Breast epithelium (tissue), 4 donors: ENCODE data around the gene VPS35. TPM values are rescaled to one million over a fixed set of nuclear protein-coding genes. Genes with fewer than 3 reads are reported as not detected.

Source experiments
- DNase-seq, 2 donors: peaks; one replicate each; pipeline ENCODE4 v3.0.0-alpha.2; 2019; ENCODE audit warnings: low spot score in 2 of 2
- H3K27ac ChIP-seq, 2 donors: fragments of 200-600 bp; sonication (generic) in 1 of 2; one replicate each; pipeline ENCODE4 v1.5.1; 2016 to 2019; ENCODE audit warnings: mild to moderate bottlenecking in 1 of 2
- H3K27me3 ChIP-seq, 2 donors: fragments of 200-600 bp; sonication (generic) in 1 of 2; one replicate each; pipeline versions ENCODE4 v1.5.1 to v1.6.0; 2017 to 2019; ENCODE audit warnings: control low read depth in 1 of 2, mild to moderate bottlenecking in 1 of 2
- H3K36me3 ChIP-seq: fragments of 200-600 bp; one replicate; pipeline ENCODE4 v1.5.1; 2019
- H3K4me1 ChIP-seq, 2 donors: fragments of 200-600 bp; sonication (generic); one replicate each; pipeline ENCODE4 v1.5.1; 2016 to 2019; ENCODE audit warnings: control low read depth in 1 of 2
- H3K4me3 ChIP-seq, 3 donors: fragments of 200-600 bp; sonication (generic); 1 replicate in 2 of 3; 2 replicates in 1 of 3; pipeline ENCODE4 v1.5.1; 2016 to 2019; ENCODE audit warnings: mild to moderate bottlenecking in 3 of 3, moderate library complexity in 2 of 3
- H3K9me3 ChIP-seq, 2 donors: fragments of 200-600 bp; sonication (generic) in 1 of 2; one replicate each; pipeline ENCODE4 v1.5.1; 2016 to 2019; ENCODE audit warnings: control low read depth in 1 of 2
- POLR2A ChIP-seq: fragments of 450-650 bp; IDR thresholded peaks from one replicate; pipeline ENCODE4 v1.6.1; 2016; ENCODE audit warnings: antibody characterized with exemption, mild to moderate bottlenecking, moderate library complexity
- POLR2AphosphoS5 ChIP-seq, 3 donors: sonication (generic); formaldehyde crosslinking; IDR thresholded peaks; one replicate each; pipeline ENCODE4 v1.6.1; 2017; ENCODE audit warnings: antibody characterized with exemption in 3 of 3
- intact Hi-C: fragments of 100-400 bp; cut with DNase I; formaldehyde crosslinking; loops from one replicate; pipeline ENCODE4 v1.15.1; 2023; ENCODE audit warnings: low total_unique reads
- total RNA-seq, 3 donors: library from RNA; depleted of rRNA; stranded (reverse); fragments of >200 nt; gene quantifications; one replicate each; pipeline ENCODE4 v1.1.0, GENCODE V29; 2016
- TF ChIP-seq, protein P1 (sequence below), 3 donors: fragments of 450-650 bp; IDR thresholded peaks; one replicate each; pipeline ENCODE4 v1.5.1; 2016 to 2017; ENCODE audit warnings: antibody characterized with exemption in 3 of 3, mild to moderate bottlenecking in 3 of 3, moderate library complexity in 3 of 3

The VPS35 gene
- total RNA-seq, 3 donors from 2014 or later: 56.0 to 117 (median 66.9) TPM

DNA sequence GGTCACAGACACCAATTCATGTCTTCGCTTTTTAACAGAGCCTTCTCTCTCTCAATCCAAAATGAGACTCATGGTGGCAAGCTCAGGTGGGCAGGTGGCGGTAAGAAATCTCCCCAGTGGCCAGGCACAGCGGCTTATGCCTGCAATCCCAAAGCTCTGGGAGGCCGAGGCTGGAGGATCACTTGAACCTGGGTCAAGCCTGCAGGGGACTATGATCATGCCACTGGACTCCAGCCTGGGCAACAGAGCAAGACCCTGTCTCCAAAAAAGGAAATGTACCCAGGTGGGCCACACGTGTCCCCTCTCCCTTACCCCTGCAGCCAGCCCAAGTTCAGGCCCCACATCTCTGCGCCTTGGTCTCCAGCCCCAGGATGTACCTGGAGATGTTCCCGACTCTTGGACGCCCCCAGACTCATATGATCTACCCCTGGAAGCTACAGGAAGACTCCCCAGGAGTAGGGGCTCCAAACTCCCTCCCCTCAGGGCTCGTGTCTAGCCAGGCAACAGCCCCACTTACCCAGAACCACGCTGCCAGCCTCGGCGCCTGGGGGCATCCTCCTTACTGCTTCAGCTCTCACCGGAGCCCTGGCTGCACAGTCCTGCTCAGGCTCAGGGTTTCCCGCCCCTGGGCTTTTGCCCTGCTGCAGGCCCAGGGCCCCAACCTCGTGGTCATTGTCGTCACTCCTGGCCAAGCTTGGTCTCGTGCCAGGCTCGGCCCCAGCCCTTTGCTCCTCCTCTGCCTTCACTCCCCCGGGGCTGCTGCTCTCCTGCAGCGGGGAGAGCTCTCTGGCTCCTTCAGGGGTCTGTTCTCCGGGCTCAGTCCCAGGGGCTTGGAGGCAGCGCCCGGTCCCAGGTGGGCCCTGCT is 42.9 kb upstream of the VPS35 start:
- no peak overlapping the region for H3K27ac ChIP-seq

DNA sequence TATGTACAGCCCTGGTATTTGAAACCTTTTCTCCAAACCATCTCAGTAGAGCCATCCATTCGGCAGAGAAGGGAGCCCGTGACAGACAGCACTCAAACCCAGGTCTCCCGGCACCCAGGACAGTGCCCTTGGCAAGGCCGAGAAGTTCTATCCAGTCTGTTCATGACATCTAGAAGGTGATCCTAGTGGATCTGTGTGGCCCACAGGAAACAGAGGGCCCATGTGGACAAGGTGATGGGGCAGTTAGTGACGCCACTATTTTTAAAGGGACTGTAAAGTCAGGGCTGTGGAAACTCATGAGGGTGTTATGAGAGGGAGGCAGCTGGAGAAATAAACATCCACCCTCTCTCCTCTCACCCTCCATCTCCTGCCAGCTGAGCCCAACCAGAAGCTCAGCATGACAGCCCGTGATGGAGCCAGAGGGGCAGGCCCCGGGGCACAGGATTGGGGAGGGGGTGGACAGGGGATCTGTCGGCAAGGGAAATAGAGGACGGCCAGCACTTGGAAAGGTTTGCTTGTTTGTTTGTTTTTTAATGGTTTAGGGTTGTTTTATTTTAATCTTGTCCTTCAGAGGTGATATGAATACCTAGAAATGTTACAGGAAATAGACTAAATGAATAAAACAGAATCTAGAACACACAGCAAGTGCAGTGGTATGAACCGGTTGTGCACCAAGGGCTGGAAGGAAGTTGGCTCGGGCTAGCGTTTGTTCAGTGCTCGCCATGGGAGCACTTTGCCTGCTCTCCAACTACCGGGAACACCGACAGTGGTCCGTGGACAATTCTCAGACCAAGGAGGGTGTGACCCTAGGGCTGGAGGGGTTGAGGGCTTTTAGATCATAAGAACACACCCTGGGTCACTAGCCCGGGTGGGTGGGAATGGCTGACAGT is 42.1 kb upstream of the VPS35 start:
- intact Hi-C loops: no loop called here
- no peak overlapping the region for H3K4me3 ChIP-seq
- DNase-seq: no peak
- no peaks in the 10 kb centered on the region for H3K36me3 ChIP-seq
- no peaks in the 10 kb centered on the region for H3K27me3 ChIP-seq
- no peak for TF ChIP-seq POLR2AphosphoS5 (IDR thresholded peaks at IDR 0.05)
- TF ChIP-seq POLR2A: no peak
- TF ChIP-seq, protein P1, sequence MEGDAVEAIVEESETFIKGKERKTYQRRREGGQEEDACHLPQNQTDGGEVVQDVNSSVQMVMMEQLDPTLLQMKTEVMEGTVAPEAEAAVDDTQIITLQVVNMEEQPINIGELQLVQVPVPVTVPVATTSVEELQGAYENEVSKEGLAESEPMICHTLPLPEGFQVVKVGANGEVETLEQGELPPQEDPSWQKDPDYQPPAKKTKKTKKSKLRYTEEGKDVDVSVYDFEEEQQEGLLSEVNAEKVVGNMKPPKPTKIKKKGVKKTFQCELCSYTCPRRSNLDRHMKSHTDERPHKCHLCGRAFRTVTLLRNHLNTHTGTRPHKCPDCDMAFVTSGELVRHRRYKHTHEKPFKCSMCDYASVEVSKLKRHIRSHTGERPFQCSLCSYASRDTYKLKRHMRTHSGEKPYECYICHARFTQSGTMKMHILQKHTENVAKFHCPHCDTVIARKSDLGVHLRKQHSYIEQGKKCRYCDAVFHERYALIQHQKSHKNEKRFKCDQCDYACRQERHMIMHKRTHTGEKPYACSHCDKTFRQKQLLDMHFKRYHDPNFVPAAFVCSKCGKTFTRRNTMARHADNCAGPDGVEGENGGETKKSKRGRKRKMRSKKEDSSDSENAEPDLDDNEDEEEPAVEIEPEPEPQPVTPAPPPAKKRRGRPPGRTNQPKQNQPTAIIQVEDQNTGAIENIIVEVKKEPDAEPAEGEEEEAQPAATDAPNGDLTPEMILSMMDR (IDR thresholded peaks at IDR 0.05): no peak
- H3K27ac ChIP-seq: no peak overlapping the region
- H3K4me1 ChIP-seq: no peaks in the 10 kb centered on the region
- H3K9me3 ChIP-seq: no peaks in the 10 kb centered on the region

More for the DNA sequence above, 42.9 kb upstream of the VPS35 start:
- H3K36me3 ChIP-seq: no peaks in the 10 kb centered on the region
- no peaks in the 10 kb centered on the region for H3K27me3 ChIP-seq
- H3K4me3 ChIP-seq: no peak overlapping the region
- TF ChIP-seq POLR2AphosphoS5 (IDR thresholded peaks at IDR 0.05) (no peak), POLR2A (no peak)
- TF ChIP-seq, protein P1 (IDR thresholded peaks at IDR 0.05): no peak
- H3K9me3 ChIP-seq: no peaks in the 10 kb centered on the region
- no peak for DNase-seq
- intact Hi-C loops: no loop called here
- no peaks in the 10 kb centered on the region for H3K4me1 ChIP-seq

DNA sequence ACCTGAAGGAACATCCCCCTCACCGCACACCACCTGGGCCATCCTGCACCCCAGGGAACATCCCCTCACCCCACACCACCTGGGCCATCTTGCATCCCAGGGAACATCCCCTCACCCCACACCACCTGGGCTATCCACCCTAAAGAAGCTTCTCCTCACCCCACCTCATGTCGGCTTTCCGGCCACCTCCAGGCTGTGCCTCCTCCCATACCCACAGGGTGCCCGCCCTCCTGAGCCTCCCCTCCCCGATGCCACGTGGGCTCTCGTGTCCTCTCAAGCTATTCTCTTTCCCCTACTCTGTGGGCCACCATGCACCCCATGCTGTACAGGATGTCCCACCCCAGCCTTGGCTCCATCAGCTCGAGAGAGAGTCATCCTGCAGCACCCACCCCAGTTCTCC is 41.1 kb upstream of the VPS35 start:
- no peaks in the 10 kb centered on the region for H3K27me3 ChIP-seq
- intact Hi-C loops: no loop called here
- no peak for TF ChIP-seq POLR2AphosphoS5 (IDR thresholded peaks at IDR 0.05)
- no peak for TF ChIP-seq POLR2A
- TF ChIP-seq, protein P1 (IDR thresholded peaks at IDR 0.05): no peak
- no peak for DNase-seq
- no peaks in the 10 kb centered on the region for H3K36me3 ChIP-seq
- no peaks in the 10 kb centered on the region for H3K4me1 ChIP-seq
- H3K4me3 ChIP-seq: no peak overlapping the region
- H3K27ac ChIP-seq: no peak overlapping the region
- H3K9me3 ChIP-seq: no peaks in the 10 kb centered on the region

DNA sequence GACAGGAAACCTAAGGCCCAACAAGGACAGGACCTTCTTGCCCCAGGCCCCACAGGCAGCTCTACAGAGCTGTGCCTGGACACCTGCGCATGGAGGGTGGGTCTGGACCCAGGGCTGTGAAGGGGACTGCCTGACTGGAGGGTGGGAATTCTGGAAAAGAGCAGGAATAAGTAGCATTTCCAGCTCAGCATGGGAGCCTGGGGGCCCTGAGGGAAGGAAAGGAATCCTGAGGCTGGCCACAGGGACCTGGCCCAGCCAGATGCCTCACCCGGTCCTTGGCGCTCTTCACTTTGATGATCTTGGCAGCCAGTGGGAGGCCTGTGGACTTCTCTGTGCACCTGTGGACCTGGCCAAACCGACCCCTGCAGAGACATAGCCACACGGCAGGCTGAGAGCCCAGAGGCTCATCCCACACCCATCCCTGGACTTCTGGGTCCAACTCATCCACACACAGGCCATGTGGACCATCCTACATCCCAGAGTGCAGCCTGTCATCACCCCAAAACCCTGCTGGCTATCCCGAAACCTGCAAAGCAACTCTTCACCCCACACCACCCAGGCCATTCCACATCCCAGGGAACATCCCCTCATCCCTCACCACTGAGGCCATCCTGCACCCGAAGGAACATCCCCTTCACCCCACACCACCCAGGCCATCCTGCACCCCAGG is 40.5 kb upstream of the VPS35 start:
- Histone ChIP-seq H3K27ac (no peak overlapping the region), H3K4me3 (no peak overlapping the region), H3K4me1 (no peaks in the 10 kb centered on the region), H3K27me3 (no peaks in the 10 kb centered on the region), H3K9me3 (no peaks in the 10 kb centered on the region), H3K36me3 (no peaks in the 10 kb centered on the region)
- DNase-seq: no peak
- TF ChIP-seq POLR2AphosphoS5 (IDR thresholded peaks at IDR 0.05) (no peak), POLR2A (no peak)
- TF ChIP-seq, protein P1 (IDR thresholded peaks at IDR 0.05): no peak
- intact Hi-C loops: no loop called here
